Germinal center (tissue), 1 donor: ENCODE data around the gene POU5F2.

Source experiments
- DNase-seq: peaks from one replicate; pipeline ENCODE4 v3.0.0; 2012; ENCODE audit warnings: mixed read lengths, low spot score

Gene POU5F2

GRCh38 chr5:93715761-93716160 is 25.6 kb downstream of the POU5F2 start:
- no peak for DNase-seq

- no peak for DNase-seq
Measured at GRCh38 chr5:93715327-93715726, 26.1 kb downstream of the POU5F2 start.

- DNase-seq = no peak
Measured at GRCh38 chr5:93708442-93708841, 33.0 kb downstream of the POU5F2 start.

DNA sequence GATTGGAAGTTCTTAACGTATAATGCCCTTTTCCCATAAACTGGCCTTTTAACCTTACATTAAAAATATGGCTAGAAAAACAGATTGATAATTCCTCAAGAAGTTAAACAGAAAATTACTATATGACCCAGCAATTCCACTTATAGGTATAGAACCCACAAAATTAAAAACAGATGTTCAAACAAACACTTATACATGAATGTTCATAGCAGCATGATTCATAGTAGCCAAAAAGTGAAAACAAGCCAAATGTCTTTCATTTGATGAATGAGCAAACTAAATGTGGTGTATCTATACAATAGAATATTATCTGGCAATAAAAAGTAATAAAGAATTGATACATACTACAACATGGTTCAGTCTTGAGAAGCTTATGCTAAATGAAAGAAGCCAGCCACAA is 35.5 kb downstream of the POU5F2 start:
- no peak for DNase-seq

GRCh38 chr5:93704996-93705395 is 36.4 kb downstream of the POU5F2 start:
- no peak for DNase-seq

DNA sequence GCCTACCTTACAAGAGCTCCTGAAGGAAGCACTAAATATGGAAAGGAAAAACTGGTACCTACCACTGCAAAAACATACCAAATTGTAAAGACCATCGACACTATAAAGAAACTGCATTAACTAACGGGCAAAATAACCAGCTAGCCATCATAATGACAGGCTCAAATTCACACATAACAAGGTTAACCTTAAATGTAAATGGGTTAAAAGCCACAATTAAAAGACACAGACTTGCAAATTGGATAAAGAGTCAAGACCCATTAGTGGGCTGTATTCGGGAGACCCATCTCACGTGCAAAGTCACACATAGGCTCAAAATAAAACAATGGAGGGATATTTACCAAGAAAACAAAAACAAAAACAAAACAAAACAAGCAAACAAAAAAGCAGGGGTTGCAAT is 49.4 kb downstream of the POU5F2 start:
- no peak for DNase-seq
